Central memory CD8-positive, alpha-beta T cell (primary cell): ENCODE data around the gene FRMD4A.

ENCODE experiments used
- ATAC-seq: fragments of 150-1000 bp; cut with Tn5 transposase; replicated peaks from 2 replicates; pipeline ENCODE4 v1.10.0; 2022; ENCODE audit warnings: mild to moderate bottlenecking, moderate FRiP score, moderate number of reproducible peaks; ENCODE audit not compliant: poor library complexity, severe bottlenecking; ENCODE audit errors: extremely low read depth
- DNase-seq, 2 donors: peaks; one replicate each; pipeline ENCODE4 v3.0.0; 2021; ENCODE audit warnings: low spot score in 2 of 2
- H3K27ac Mint-ChIP-seq: one replicate; pipeline ENCODE4 v1.8.0; 2022; ENCODE audit warnings: low read depth, mild to moderate bottlenecking, moderate library complexity, mixed read lengths
- H3K27me3 Mint-ChIP-seq: one replicate; pipeline ENCODE4 v1.8.0; 2022; ENCODE audit warnings: mixed read lengths
- H3K36me3 Mint-ChIP-seq: one replicate; pipeline ENCODE4 v1.8.0; 2022; ENCODE audit warnings: mild to moderate bottlenecking, moderate library complexity, mixed read lengths; ENCODE audit not compliant: insufficient read depth
- H3K4me1 Mint-ChIP-seq: one replicate; pipeline ENCODE4 v1.8.0; 2022; ENCODE audit warnings: mixed read lengths
- H3K4me3 Mint-ChIP-seq: one replicate; pipeline ENCODE4 v1.8.0; 2022; ENCODE audit warnings: mild to moderate bottlenecking, moderate library complexity, mixed read lengths
- H3K9me3 Mint-ChIP-seq: one replicate; pipeline ENCODE4 v1.8.0; 2022; ENCODE audit warnings: mixed read lengths

Gene FRMD4A

DNA sequence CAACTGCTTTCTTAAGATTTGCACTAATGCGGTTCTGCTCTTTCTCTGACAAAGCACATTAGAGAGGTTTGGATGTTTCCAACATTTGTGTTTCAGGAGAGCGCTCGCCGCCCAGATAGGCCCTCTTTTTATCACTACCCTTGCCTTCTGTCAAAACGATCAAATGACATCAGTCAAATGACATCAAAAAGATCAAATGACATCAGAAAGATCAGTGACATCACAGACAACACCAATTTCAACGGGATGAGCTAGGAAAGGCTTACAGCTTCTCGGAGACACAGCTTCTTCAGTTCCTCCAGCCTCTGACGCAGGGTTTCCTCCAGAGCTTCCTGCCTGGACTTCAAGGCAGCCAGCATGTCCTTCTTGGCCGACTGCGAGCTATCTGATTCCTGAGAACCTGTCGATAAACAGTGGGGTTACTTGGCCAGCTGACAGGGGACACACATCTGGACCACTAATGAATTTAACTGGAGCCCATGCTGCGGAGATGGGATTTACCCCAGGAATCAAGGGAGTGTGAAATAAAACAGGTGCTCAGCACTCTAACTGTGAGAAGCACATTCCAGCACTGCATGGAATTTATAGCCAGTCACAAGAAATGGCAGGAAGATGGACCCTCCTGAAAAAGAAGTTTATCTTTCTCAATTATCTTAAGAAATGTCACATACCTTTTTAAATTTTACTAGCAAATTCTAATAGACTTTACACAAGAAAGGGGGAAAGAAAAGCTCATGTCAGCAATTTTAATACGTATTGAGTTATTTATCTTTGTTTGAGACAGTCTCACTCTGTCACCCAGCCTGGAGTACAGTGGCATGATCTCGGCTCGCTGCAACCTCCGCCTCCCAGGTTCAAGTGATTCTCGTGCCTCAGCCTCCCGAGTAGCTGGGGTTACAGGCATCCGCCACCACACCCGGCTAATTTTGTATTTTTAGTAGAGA lies 655.8 kb downstream of the FRMD4A start:
- Mint-ChIP-seq H3K4me3 (no peak overlapping the region), H3K27ac (no peak overlapping the region)
- ATAC-seq = no peak

DNA sequence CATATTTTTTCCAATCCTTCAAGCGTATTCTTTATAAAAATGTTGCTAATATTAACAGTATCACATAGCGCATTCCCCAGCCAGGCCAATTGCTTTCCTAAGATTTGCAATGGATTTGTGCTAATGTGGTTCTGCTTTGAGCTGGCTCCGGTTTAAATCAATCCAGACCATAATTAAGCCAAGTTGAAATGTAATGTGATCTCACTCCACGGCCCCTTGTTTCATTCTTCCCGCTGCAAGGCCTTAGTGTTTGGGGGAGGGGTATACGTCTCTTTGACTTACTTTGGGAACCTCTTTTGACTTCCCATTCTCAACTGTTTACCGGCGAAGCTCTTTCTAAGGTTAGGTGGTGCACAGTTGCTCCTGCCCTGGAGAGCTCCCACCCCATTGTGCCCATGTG lies 657.6 kb downstream of the FRMD4A start:
- ATAC-seq (no peak), DNase-seq (no peak)
- H3K4me1 Mint-ChIP-seq = no peaks in the 10 kb centered on the region
- no peaks in the 10 kb centered on the region for H3K9me3 Mint-ChIP-seq
- H3K4me3 Mint-ChIP-seq = no peak overlapping the region
- H3K27ac Mint-ChIP-seq = no peak overlapping the region
- peaks cover 1% of the 10 kb centered on the region for H3K36me3 Mint-ChIP-seq
- H3K27me3 Mint-ChIP-seq = no peaks in the 10 kb centered on the region

More for the DNA sequence above, 655.8 kb downstream of the FRMD4A start:
- H3K9me3 Mint-ChIP-seq = no peaks in the 10 kb centered on the region
- H3K27me3 Mint-ChIP-seq = peaks cover 10% of the 10 kb centered on the region
- DNase-seq = no peak
- H3K36me3 Mint-ChIP-seq = peaks cover 3% of the 10 kb centered on the region
- H3K4me1 Mint-ChIP-seq = no peaks in the 10 kb centered on the region

DNA sequence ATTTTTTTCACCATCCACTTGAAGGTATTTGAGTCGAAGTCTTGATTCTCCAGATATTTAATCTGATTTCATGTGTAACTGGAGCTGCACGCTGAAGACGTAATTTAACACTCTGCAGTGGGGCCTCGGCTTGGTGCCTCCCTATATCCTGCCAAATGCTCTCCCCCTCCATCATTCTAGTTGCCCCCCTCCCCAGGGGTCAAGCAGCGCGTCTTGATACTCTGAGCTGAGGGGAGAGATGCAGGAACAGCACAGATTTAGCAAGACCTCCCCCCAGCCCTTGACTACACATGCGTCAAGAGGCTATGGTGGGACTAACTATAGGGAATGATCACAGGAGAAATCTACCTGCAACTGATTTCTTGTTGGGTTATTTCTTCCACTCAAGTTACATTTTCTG lies 658.2 kb downstream of the FRMD4A start:
- Mint-ChIP-seq H3K27ac (no peak overlapping the region), H3K4me1 (no peaks in the 10 kb centered on the region), H3K27me3 (no peaks in the 10 kb centered on the region), H3K9me3 (no peaks in the 10 kb centered on the region), H3K4me3 (no peak overlapping the region), H3K36me3 (peaks cover under 1% of the 10 kb centered on the region)
- ATAC-seq = no peak
- DNase-seq = no peak

DNA sequence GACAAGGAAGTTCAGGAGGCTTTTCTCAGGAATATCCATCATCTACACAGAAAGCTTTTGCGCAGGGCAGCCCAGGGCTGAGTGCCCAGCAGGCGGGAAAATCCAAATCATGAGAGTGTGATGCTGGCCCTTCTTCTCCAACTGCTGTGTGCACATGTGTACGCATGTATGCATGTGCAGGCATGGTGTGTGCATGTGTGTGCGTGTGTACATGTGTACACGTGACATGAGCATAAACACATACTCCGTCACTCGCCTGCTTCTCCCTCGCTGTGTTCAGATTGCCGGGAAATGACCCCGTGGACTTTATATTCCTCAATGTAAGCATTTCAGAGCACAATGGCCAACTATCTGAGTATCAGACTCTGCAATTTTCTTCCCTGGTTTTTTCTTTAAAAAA lies 658.8 kb downstream of the FRMD4A start:
- H3K36me3 Mint-ChIP-seq = no peaks in the 10 kb centered on the region
- no peak overlapping the region for H3K27ac Mint-ChIP-seq
- no peak overlapping the region for H3K4me3 Mint-ChIP-seq
- no peaks in the 10 kb centered on the region for H3K9me3 Mint-ChIP-seq
- ATAC-seq = no peak
- H3K27me3 Mint-ChIP-seq = no peaks in the 10 kb centered on the region
- no peaks in the 10 kb centered on the region for H3K4me1 Mint-ChIP-seq
- no peak for DNase-seq

DNA sequence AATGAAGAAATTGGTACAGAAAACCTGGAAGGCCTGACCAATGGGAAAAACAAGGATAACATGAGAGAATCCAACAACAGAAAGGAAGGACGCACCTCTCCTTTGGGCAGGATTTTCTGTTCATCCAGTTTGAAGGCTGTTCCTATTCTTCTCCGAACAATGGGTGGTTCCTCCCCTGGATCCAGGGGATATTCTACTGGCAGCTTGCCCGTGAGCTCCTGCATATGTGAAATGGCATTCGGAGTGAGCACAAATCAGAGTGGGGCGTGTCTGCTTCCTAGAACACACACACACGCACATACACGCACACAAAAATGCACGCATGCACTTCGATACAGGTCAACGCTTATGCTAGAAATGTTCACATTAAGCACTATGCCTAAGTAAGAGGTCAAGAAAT lies 660.4 kb downstream of the FRMD4A start:
- H3K27me3 Mint-ChIP-seq = no peaks in the 10 kb centered on the region

DNA sequence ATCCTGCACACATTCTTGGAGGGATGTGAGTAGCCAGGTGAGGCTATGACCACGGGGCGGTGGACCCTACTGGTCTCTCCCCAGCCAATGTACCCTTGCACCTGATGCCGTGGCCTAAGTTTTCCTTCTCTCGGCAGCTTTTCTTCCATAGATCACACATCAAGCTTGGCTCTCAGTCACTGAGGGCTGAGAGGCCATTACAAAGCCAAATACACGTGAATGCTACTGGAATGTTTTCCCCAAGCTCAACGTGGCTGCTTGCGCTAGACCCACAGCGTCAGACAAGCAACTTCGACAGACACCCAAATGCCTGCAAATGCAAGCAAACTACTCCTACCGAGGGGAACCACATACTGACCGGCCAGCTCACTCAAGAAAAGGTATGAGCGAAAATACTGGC lies 660.8 kb downstream of the FRMD4A start:
- H3K36me3 Mint-ChIP-seq = no peaks in the 10 kb centered on the region
- no peaks in the 10 kb centered on the region for H3K9me3 Mint-ChIP-seq
- ATAC-seq (no peak), DNase-seq (no peak)
- no peaks in the 10 kb centered on the region for H3K27me3 Mint-ChIP-seq
- H3K4me1 Mint-ChIP-seq = no peaks in the 10 kb centered on the region
- no peak overlapping the region for H3K27ac Mint-ChIP-seq
- no peak overlapping the region for H3K4me3 Mint-ChIP-seq

More for the DNA sequence above, 660.4 kb downstream of the FRMD4A start:
- DNase-seq (no peak), ATAC-seq (no peak)
- H3K27ac Mint-ChIP-seq = no peak overlapping the region
- no peak overlapping the region for H3K4me3 Mint-ChIP-seq
- no peaks in the 10 kb centered on the region for H3K9me3 Mint-ChIP-seq
- no peaks in the 10 kb centered on the region for H3K4me1 Mint-ChIP-seq
- no peaks in the 10 kb centered on the region for H3K36me3 Mint-ChIP-seq

DNA sequence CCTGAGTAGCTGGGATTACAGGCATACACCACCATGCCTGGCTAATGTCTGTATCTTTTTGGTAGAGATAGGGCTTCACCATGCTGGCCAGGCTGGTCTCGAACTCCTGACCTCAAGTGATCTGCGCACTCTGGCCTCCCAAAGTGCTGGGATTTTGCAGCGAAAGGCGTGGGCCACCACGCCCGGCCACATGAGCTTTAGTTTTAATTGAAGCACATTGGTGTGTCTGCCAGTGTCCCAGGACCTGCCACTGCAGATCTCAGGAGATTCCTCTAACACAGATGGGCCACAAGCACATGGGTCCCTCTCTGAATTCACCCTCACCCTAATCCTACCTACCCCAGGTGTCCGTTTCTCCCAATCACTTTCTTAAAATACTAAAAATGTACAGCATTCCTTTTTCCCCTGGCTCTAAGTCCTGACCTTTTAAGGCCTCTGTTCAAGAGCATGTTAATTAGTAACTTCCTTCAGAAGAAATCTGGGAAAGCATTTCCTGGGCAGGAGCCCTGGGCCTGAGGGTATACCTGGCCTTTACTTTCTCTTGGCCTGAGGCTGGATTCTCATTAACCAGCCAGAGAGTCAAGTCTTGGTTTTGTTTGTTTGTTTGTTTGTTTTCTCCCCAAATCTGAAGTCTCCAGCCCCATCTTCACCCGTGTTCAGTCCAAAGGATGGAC lies 661.4 kb downstream of the FRMD4A start:
- no peaks in the 10 kb centered on the region for H3K9me3 Mint-ChIP-seq
- DNase-seq = no peak
- H3K27me3 Mint-ChIP-seq = no peaks in the 10 kb centered on the region
- H3K4me1 Mint-ChIP-seq = no peaks in the 10 kb centered on the region
- H3K4me3 Mint-ChIP-seq = no peak overlapping the region
- no peaks in the 10 kb centered on the region for H3K36me3 Mint-ChIP-seq
- no peak overlapping the region for H3K27ac Mint-ChIP-seq
- ATAC-seq = no peak

DNA sequence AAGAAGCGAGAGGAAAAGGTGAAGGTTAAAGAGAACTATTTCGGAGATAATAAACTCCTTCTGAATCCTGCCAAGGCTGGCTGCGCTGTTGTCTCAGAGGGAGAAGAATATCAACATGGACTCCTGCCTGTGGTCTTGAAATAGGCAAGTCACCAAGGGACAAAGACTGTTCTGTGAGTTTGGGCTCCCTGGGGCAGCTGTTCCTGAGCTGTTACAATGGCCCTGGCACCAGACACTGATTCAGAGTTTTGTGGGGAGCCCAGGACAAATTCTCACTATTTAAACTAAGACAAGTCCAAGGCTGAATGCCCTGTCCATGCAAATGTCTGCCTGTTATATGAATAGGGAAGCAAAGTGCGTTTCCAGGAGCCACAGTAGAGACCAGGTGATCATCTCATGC lies 662.6 kb downstream of the FRMD4A start:
- Mint-ChIP-seq H3K4me1 (no peaks in the 10 kb centered on the region), H3K4me3 (no peak overlapping the region), H3K9me3 (no peaks in the 10 kb centered on the region), H3K27ac (no peak overlapping the region), H3K27me3 (no peaks in the 10 kb centered on the region), H3K36me3 (no peaks in the 10 kb centered on the region)
- ATAC-seq (no peak), DNase-seq (no peak)

DNA sequence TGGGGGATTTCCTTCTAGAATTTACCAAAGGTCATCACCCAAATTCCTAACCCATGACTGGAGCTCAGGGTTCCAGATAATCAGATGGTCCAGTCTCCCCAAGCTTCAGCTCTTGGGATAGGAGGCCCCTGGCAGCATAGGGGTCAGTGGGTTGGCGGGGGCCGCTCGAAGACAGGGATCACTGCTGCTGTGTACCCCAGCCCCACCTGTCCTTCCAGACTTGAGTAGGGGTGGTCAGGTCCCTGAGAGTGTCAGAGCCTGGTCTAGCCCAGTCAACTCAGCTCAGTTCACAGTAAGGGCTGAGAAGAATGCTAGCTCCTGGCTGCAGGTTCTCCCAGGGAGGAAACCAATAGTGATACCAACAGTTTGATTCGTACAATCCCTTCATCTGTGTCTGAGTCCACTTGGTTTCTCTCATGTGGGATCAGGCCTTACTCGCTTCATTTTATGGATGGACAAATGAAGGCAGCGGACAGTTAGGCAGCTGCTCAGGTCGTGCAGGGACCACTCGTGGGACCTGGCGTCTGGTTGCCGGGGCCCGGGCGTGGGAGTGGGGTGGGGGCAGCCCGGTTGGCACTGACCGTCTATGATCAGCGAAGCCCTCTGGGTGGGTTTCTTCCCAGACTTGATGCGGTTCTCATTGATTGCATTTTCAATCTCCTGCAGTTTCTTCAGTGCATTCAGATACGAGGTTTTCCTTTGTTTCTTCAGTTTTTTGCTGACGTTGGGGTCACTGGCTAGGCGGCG lies 665.0 kb downstream of the FRMD4A start:
- no peak for ATAC-seq
- no peaks in the 10 kb centered on the region for H3K4me1 Mint-ChIP-seq
- no peak overlapping the region for H3K4me3 Mint-ChIP-seq
- no peak for DNase-seq
- H3K9me3 Mint-ChIP-seq = no peaks in the 10 kb centered on the region
- no peaks in the 10 kb centered on the region for H3K27me3 Mint-ChIP-seq
- no peak overlapping the region for H3K27ac Mint-ChIP-seq
- H3K36me3 Mint-ChIP-seq = no peaks in the 10 kb centered on the region

DNA sequence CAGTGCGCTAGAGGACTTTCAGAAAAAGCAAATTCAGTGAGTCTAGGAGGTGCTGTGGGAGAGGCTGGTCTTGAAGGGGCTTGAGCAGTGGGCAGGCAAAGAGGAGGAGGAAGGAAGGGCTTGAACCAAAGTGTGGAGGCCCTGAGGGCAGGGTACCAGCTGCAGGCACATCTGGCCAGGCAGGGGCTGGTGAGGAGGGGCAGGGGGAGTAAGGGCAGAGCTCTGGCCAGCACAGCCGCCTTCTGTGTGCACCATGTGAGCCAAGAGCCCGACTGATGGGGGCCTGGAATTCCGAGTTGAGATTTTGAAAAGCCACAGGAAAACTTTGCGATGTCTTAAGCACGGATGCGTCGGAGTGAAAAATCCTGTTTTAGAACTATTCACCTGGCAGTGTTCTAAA lies 669.5 kb downstream of the FRMD4A start:
- H3K36me3 Mint-ChIP-seq = no peaks in the 10 kb centered on the region
- H3K27ac Mint-ChIP-seq = no peak overlapping the region
- no peaks in the 10 kb centered on the region for H3K4me1 Mint-ChIP-seq
- no peaks in the 10 kb centered on the region for H3K9me3 Mint-ChIP-seq
- H3K27me3 Mint-ChIP-seq = no peaks in the 10 kb centered on the region
- DNase-seq = no peak
- no peak overlapping the region for H3K4me3 Mint-ChIP-seq
- no peak for ATAC-seq

DNA sequence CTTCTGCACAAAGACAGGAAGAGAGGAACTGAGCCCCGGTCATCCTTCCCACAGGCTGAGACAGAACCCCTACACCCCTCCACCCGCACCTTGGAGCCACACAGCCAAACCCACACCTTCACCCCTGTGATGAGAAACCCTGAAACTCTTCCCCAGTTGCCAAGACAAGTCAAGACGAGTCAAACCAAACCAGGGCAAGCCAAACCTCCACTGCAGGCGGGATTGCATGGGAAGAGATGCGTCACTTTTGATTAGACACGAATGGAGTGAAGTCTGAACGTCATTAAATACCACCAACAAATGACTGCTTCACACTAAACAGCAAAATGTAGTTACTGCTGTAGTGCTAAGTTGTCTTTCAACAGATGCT lies 670.2 kb downstream of the FRMD4A start:
- Mint-ChIP-seq H3K27me3 (no peaks in the 10 kb centered on the region), H3K27ac (no peak overlapping the region), H3K9me3 (no peaks in the 10 kb centered on the region), H3K4me1 (no peaks in the 10 kb centered on the region), H3K4me3 (no peak overlapping the region), H3K36me3 (no peaks in the 10 kb centered on the region)
- DNase-seq (no peak), ATAC-seq (no peak)

DNA sequence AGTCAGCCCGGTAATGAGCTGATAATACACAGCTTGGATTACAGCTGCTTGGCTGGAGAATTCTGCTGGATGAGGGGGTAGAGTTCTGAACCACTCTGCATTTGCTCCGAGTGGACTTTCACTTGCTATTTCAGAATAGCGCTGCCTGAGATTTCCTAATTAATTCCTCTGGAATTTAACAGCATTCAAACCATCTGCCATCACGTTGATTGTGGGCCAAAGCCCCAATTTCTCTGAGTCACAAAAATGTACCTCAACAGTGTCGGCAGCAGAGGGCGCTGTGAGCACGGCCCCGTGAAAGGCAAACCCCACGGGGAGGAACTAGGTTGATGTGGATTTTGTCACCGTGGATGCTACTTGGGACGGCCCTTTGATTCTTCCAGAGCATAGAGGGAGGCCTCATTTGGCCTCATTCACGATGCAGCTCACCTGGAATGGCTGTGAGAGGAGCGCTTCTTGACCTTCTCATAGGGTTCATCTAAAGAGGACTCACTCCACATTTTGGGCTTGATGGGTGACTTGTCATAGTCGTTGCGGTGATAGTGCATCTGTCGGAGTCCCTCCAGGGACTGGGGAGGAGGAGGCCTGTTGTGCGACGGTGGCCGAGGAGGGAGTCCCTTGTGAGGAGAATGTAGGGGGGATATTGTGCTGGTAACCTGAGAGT lies 670.7 kb downstream of the FRMD4A start:
- ATAC-seq (no peak), DNase-seq (peak; percentile 50 to 59)
- Mint-ChIP-seq H3K27ac (no peak overlapping the region), H3K9me3 (no peaks in the 10 kb centered on the region), H3K4me3 (no peak overlapping the region), H3K27me3 (no peaks in the 10 kb centered on the region), H3K36me3 (no peaks in the 10 kb centered on the region), H3K4me1 (no peaks in the 10 kb centered on the region)
